Muscle layer of duodenum (tissue), 2 donors: ENCODE measurements around the gene HERC2.

ENCODE experiments used
- H3K27ac ChIP-seq: one replicate; pipeline ENCODE4 v1.7.0; 2013; ENCODE audit warnings: mild to moderate bottlenecking, low read length
- H3K27me3 ChIP-seq: one replicate; pipeline ENCODE4 v1.7.0; 2013; ENCODE audit warnings: low read depth, mild to moderate bottlenecking, control low read depth, low read length
- H3K36me3 ChIP-seq, 2 donors: one replicate each; pipeline ENCODE4 v1.7.0; 2013; ENCODE audit warnings: low read length in 2 of 2, control low read depth in 1 of 2, mild to moderate bottlenecking in 1 of 2; ENCODE audit not compliant: insufficient read depth in 2 of 2, control insufficient read depth in 1 of 2
- H3K4me1 ChIP-seq, 2 donors: one replicate each; pipeline ENCODE4 v1.7.0; 2013; ENCODE audit warnings: low read length in 2 of 2, mild to moderate bottlenecking in 2 of 2, control low read depth in 1 of 2, moderate library complexity in 1 of 2; ENCODE audit not compliant: insufficient read depth in 2 of 2, control insufficient read depth in 1 of 2
- H3K4me3 ChIP-seq, 2 donors: one replicate each; pipeline ENCODE4 v1.7.0; 2013; ENCODE audit warnings: low read length in 2 of 2, low read depth in 1 of 2, mild to moderate bottlenecking in 1 of 2
- H3K9me3 ChIP-seq, 2 donors: one replicate each; pipeline ENCODE4 v1.7.0; 2013; ENCODE audit warnings: low read length in 2 of 2, control low read depth in 1 of 2, mild to moderate bottlenecking in 1 of 2; ENCODE audit not compliant: control insufficient read depth in 1 of 2
- donor health status: healthy.

Gene HERC2

DNA sequence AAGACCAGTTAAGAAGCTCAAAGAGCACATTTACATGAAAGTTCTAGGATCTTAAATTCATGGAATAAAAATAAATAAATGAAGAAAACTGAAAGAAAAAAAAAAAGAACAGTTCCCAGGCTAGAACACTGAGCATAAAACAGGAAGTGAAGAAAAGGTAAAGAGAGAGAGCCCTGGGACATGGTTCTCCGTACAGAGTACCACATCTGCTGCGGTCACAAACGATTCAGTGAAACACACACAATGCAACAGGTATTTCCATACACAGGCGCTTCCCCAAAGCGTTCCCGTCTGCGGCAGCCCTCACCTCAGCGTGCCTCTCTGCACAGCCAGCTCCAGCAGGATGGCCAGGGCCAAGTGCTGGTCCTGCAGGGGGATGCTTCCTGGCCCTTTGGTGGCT, 49.4 kb downstream of the HERC2 start:
- no peaks in the 10 kb centered on the region for H3K9me3 ChIP-seq
- no peaks in the 10 kb centered on the region for H3K27me3 ChIP-seq
- no peak overlapping the region for H3K27ac ChIP-seq
- no peak overlapping the region for H3K4me3 ChIP-seq
- peaks cover 34 to 44% of the 10 kb centered on the region in 2 donors for H3K36me3 ChIP-seq
- peaks cover 0 to 5% of the 10 kb centered on the region in 2 donors for H3K4me1 ChIP-seq

DNA sequence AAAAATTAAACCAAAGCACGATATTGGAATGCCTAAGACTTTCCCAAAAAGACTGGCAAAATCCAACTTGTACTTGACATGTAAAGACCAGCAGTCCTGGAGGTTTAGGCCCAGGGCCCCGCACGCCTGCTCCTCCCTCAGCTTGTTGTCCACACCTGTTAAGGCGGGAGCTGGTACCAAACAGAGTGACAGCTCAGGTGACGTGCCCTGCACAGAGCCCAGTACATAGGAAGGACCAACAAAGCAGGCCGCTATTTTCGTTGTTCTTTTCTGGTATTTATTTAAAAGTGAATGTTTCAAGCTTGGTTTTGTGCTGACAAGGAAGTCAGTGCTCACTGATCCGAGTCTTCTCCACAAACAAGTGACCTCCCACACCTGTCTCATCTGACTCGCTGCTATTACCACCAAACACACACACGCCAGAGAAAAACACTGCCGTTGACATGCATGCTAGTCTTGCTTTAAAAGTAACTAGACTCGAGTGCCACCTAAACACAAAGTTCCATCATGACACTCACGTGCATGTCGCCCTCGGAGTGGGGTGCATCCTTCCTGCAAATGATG, 50.2 kb downstream of the HERC2 start:
- Histone ChIP-seq H3K27me3 (no peaks in the 10 kb centered on the region), H3K9me3 (no peaks in the 10 kb centered on the region), H3K4me1 (peaks cover 0 to 5% of the 10 kb centered on the region in 2 donors), H3K4me3 (no peak overlapping the region), H3K27ac (no peak overlapping the region), H3K36me3 (peaks cover 39 to 52% of the 10 kb centered on the region in 2 donors)

- Histone ChIP-seq H3K4me1 (peaks cover 0 to 5% of the 10 kb centered on the region in 2 donors), H3K36me3 (peaks cover 51 to 72% of the 10 kb centered on the region in 2 donors), H3K27ac (no peak overlapping the region), H3K4me3 (no peak overlapping the region), H3K27me3 (no peaks in the 10 kb centered on the region), H3K9me3 (no peaks in the 10 kb centered on the region)
Observed at GRCh38 chr15:28269097-28269496, 52.9 kb downstream of the HERC2 start.

DNA sequence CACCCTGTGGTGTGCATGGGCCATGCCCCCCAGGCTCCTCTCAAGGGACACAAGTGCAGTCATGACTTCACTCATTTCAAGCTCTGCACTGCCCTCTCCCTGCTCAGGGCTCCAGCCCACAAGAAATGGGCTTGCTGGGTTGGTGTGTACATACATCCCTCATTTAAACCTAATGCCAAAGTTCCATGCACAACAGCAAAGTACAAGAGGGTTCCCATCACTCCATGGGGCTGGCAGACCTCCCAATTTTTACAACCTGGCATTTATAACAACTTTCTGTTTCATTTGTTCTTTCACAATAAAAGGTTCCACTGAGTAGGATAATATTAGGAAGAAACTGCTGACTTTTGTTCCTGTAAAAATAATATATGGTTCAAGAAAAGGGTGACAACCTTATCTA, 54.3 kb downstream of the HERC2 start:
- Histone ChIP-seq H3K27me3 (no peaks in the 10 kb centered on the region), H3K4me3 (no peak overlapping the region), H3K27ac (no peak overlapping the region), H3K9me3 (no peaks in the 10 kb centered on the region), H3K36me3 (peaks cover 54 to 77% of the 10 kb centered on the region in 2 donors), H3K4me1 (no peaks in the 10 kb centered on the region)

DNA sequence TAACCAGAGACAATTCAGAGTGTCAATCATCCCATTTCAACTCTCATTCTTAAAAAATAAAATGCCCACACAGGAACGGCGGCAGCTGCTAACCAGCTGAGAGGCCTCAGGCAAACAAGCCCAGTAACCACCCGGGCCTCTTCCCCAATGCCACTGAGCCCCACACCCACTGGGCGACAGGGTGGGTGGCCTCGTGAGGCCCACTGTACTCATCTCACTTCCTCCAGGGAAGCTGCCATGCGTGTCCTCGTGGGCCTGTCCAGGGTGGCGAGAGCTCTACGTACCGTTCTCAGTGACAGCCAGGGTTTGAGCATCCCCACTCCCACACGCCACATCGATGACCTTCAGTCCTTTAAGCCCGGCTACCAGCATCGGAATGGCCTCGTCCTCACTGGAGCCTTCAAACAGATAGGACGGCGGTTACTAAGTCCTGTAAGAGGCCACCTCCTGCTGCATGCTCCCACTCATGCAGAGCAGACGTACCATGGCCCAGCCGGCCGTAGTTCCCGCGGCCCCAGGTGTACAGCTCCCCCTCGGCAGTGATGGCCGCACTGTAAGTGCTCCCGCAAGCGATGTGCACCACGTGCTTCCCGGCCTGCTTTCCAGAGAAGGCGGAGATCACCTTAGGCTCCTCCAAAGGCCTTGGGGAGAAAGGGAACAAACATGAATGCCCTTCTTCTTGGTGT, 56.5 kb downstream of the HERC2 start:
- Histone ChIP-seq H3K4me3 (no peak overlapping the region), H3K36me3 (peaks cover 55 to 66% of the 10 kb centered on the region in 2 donors), H3K9me3 (no peaks in the 10 kb centered on the region), H3K27ac (no peak overlapping the region), H3K4me1 (peaks cover 0 to 8% of the 10 kb centered on the region in 2 donors), H3K27me3 (no peaks in the 10 kb centered on the region)

DNA sequence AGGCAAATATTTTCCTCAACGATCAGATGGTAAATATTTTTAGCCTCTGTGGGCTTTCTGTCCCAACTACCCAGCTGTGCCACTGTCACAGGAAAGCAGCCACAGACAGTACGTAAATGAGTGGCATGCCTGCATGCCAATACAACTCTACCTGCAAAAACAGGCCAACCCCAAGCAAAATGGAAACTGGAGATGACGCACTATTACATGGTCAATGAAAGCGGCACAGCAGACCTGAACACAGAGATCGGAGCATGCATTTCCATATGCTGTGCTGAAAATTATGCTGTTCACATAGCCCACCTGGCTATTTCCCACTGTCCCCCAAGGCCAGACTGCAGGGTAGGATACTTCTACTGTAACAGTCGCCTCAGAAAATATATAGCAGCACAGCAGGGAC, 57.8 kb downstream of the HERC2 start:
- Histone ChIP-seq H3K36me3 (peaks cover 50 to 55% of the 10 kb centered on the region in 2 donors), H3K4me1 (peaks cover 0 to 9% of the 10 kb centered on the region in 2 donors), H3K9me3 (no peaks in the 10 kb centered on the region), H3K27me3 (no peaks in the 10 kb centered on the region), H3K4me3 (no peak overlapping the region), H3K27ac (no peak overlapping the region)

DNA sequence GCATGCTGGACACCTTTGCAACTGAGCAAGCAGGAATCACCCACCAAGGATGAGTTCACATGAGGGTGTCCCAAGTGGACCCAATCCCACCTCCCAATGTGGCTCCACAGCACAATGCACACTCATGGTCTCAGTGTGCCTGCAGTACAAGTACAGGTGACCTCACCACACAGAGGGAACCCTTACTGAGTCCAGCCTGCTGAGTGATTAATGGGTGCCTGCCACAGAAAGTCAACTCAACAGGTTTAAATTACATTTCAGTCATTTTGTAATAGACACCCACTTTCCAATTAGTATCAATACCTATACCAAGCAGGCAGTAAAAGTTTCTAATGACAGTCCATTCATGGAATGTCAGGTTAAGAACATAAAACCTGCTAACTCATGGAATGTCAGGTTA, 59.5 kb downstream of the HERC2 start:
- peaks cover 34 to 41% of the 10 kb centered on the region in 2 donors for H3K36me3 ChIP-seq
- peaks cover 0 to 9% of the 10 kb centered on the region in 2 donors for H3K4me1 ChIP-seq
- H3K27ac ChIP-seq = no peak overlapping the region
- no peaks in the 10 kb centered on the region for H3K9me3 ChIP-seq
- H3K4me3 ChIP-seq = no peak overlapping the region
- H3K27me3 ChIP-seq = no peaks in the 10 kb centered on the region

DNA sequence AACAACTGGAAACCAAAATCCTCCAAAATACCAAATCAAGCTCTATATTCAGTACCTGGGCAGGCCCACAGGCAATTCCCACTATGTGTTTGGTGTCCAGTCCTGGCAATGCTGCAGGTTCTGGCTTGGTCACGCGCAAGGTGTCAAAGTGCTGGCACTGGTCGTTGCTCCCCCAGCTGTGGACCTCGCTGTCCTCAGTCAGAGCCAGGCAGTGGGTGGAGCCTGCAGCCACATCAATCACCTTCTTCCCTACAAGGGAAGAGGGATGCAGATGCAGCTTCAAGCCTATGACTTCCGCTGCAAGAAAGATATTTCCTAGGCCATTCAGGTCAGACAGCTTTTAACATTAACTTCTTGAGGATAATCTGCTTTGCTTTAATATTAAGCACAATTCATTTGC, 61.3 kb downstream of the HERC2 start:
- H3K9me3 ChIP-seq = no peaks in the 10 kb centered on the region
- no peaks in the 10 kb centered on the region for H3K27me3 ChIP-seq
- H3K4me3 ChIP-seq = no peak overlapping the region
- no peak overlapping the region for H3K27ac ChIP-seq
- peaks cover 0 to 9% of the 10 kb centered on the region in 2 donors for H3K4me1 ChIP-seq
- peaks cover 27 to 36% of the 10 kb centered on the region in 2 donors for H3K36me3 ChIP-seq

DNA sequence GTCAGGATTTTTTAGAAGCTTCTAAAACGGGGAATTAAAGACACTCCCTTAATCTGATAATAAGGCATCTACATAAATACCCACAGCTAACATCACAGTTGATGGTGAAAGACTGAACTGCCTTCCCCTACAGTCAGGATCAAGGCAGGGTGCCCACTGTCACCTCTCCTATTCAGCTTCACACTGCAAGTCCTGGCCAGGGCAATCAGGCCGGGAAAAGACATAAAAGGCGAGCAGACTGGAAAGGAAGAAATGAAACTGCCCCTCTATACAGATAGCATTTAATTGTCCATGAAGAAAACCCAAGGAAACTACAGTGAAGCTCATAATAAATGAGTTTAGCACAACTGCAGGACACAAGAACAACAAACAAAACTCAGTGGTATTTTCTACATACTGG, 61.7 kb downstream of the HERC2 start:
- peaks cover 23 to 34% of the 10 kb centered on the region in 2 donors for H3K36me3 ChIP-seq
- H3K4me3 ChIP-seq = no peak overlapping the region
- H3K27me3 ChIP-seq = no peaks in the 10 kb centered on the region
- H3K4me1 ChIP-seq = peaks cover 0 to 9% of the 10 kb centered on the region in 2 donors
- no peak overlapping the region for H3K27ac ChIP-seq
- H3K9me3 ChIP-seq = no peaks in the 10 kb centered on the region

GRCh38 chr15:28255965-28256364, 66.0 kb downstream of the HERC2 start:
- Histone ChIP-seq H3K36me3 (peaks cover 4 to 42% of the 10 kb centered on the region in 2 donors), H3K9me3 (no peaks in the 10 kb centered on the region), H3K4me3 (no peak overlapping the region), H3K4me1 (peaks cover 0 to 6% of the 10 kb centered on the region in 2 donors), H3K27me3 (no peaks in the 10 kb centered on the region), H3K27ac (no peak overlapping the region)

GRCh38 chr15:28252831-28253230, 69.1 kb downstream of the HERC2 start:
- no peak overlapping the region for H3K27ac ChIP-seq
- no peak overlapping the region for H3K4me3 ChIP-seq
- H3K27me3 ChIP-seq = no peaks in the 10 kb centered on the region
- peaks cover 15 to 60% of the 10 kb centered on the region in 2 donors for H3K36me3 ChIP-seq
- no peaks in the 10 kb centered on the region for H3K4me1 ChIP-seq
- H3K9me3 ChIP-seq = peaks cover 0 to 3% of the 10 kb centered on the region in 2 donors
